Thoracic aorta (tissue), 2 donors: ENCODE measurements around the gene CCR6. TPM values are rescaled to one million over a fixed set of nuclear protein-coding genes. Genes with fewer than 3 reads are reported as not detected.

Experiments used
- ATAC-seq: fragments of 150-250 bp; one replicate; pipeline ENCODE4 v1.8.0; 2017; ENCODE audit warnings: low read depth; ENCODE audit not compliant: insufficient number of reproducible peaks, low FRiP score
- DNase-seq: peaks from one replicate; pipeline ENCODE4 v3.0.0-alpha.2; 2020; ENCODE audit warnings: low spot score
- H3K27ac ChIP-seq, 2 donors: fragments of 200-600 bp; sonication (generic); 1 replicate in 1 of 2; 2 replicates in 1 of 2; pipeline ENCODE4 v1.5.1; 2016; ENCODE audit warnings: mild to moderate bottlenecking in 2 of 2, moderate library complexity in 2 of 2
- H3K27me3 ChIP-seq: fragments of 200-600 bp; sonication (generic); replicated peaks from 2 replicates; pipeline ENCODE4 v1.6.0; 2016; ENCODE audit warnings: mild to moderate bottlenecking; ENCODE audit not compliant: insufficient read depth
- H3K36me3 ChIP-seq: fragments of 200-600 bp; sonication (generic); one replicate; pipeline ENCODE4 v1.5.1; 2016
- H3K4me1 ChIP-seq, 2 donors: fragments of 200-600 bp; sonication (generic); 1 replicate in 1 of 2; 2 replicates in 1 of 2; pipeline versions ENCODE4 v1.5.1 to v1.6.0; 2016; ENCODE audit warnings: low read depth in 2 of 2, mild to moderate bottlenecking in 1 of 2; ENCODE audit not compliant: control insufficient read depth in 1 of 2
- H3K4me3 ChIP-seq: fragments of 200-600 bp; sonication (generic); 2 replicates; pipeline ENCODE4 v1.5.1; 2016; ENCODE audit warnings: mild to moderate bottlenecking
- H3K9me3 ChIP-seq: fragments of 200-600 bp; sonication (generic); 2 replicates; pipeline ENCODE4 v1.5.1; 2016
- CTCF ChIP-seq: fragments of 200-600 bp; sonication (generic); IDR thresholded peaks from one replicate; pipeline ENCODE4 v1.5.1; 2019; ENCODE audit warnings: antibody characterized with exemption
- total RNA-seq, 2 donors: library from RNA; depleted of rRNA; stranded (reverse); fragments of >200 nt; gene quantifications; one replicate each; pipeline versions ENCODE4 v1.1.0 to v1.2.3, GENCODE V29; 2016

CCR6 gene
- total RNA-seq, 2 donors from 2014 or later: not detected

DNA sequence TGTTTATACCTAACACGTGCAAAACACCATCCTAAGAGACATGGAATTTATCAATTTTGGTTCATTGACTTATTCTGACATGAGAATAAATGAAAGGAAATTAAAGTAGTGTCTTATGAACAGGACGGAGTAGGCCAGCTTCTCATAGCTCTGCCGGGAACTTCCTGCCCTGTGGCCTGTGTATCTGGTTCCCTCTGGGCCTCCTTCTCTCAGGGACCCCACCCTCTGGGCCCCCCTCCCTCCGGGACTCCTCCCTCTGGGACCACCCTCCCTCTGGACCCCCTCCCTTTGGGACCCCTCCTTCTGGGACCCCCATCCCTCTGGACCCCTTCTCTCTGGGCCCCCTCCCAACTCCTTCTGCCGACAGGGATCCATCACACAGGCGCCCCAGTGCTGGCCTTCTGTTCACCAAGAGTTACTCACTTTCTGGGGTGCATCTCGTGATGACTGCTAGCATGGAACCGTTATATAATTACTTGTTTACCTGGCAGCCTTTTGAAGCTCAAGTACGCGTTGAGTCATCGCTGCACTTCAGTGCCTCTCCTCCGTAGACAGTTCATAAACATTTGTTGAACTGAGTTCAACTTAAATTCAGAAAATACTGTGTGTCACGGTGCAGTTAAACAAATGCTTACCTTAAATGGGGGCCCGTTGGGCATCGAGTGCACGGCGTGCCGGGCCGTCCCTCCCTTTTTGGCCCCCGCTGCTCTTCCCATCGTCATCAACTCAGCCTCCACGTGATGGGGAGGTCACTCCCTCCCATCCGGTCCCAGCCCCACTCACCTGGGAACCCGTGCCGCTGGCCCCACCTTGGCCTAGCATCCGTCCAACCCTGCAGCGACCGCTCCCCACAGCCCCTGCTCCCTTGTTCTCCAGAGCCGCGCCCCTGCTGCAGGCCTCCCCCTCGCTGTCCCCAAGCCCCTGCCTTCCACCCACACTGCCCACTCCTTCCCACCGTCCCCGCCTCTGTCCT, 8.1 kb downstream of the CCR6 start:
- no peaks in the 10 kb centered on the region for H3K9me3 ChIP-seq
- no peak for ATAC-seq

GRCh38 chr6:167134448-167135328, 11.8 kb downstream of the CCR6 start:
- no peaks in the 10 kb centered on the region for H3K9me3 ChIP-seq
- no peak overlapping the region for H3K27ac ChIP-seq
- TF ChIP-seq CTCF: no peak
- DNase-seq (no peak), ATAC-seq (no peak)
- H3K4me1 ChIP-seq: no peaks in the 10 kb centered on the region
- H3K27me3 ChIP-seq: no peaks in the 10 kb centered on the region
- no peak overlapping the region for H3K4me3 ChIP-seq
- no peaks in the 10 kb centered on the region for H3K36me3 ChIP-seq

More for the DNA sequence above, 8.1 kb downstream of the CCR6 start:
- no peaks in the 10 kb centered on the region for H3K36me3 ChIP-seq
- H3K4me3 ChIP-seq: no peak overlapping the region
- DNase-seq: no peak
- no peaks in the 10 kb centered on the region for H3K4me1 ChIP-seq
- no peak overlapping the region for H3K27ac ChIP-seq
- H3K27me3 ChIP-seq: no peaks in the 10 kb centered on the region
- no peak for TF ChIP-seq CTCF

- no peak for DNase-seq
- H3K9me3 ChIP-seq: no peaks in the 10 kb centered on the region
- ATAC-seq: no peak
- no peak for TF ChIP-seq CTCF
- no peak overlapping the region for H3K27ac ChIP-seq
- H3K4me3 ChIP-seq: no peak overlapping the region
- no peaks in the 10 kb centered on the region for H3K4me1 ChIP-seq
- no peaks in the 10 kb centered on the region for H3K27me3 ChIP-seq
- no peaks in the 10 kb centered on the region for H3K36me3 ChIP-seq
Measured at GRCh38 chr6:167136376-167136775, 13.5 kb downstream of the CCR6 start.

DNA sequence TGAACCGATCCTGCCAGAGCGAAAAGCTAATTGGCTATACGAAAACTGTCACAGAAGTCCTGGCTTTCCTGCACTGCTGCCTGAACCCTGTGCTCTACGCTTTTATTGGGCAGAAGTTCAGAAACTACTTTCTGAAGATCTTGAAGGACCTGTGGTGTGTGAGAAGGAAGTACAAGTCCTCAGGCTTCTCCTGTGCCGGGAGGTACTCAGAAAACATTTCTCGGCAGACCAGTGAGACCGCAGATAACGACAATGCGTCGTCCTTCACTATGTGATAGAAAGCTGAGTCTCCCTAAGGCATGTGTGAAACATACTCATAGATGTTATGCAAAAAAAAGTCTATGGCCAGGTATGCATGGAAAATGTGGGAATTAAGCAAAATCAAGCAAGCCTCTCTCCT, 14.2 kb downstream of the CCR6 start:
- Histone ChIP-seq H3K27ac (no peak overlapping the region), H3K9me3 (no peaks in the 10 kb centered on the region), H3K4me3 (no peak overlapping the region), H3K27me3 (no peaks in the 10 kb centered on the region), H3K36me3 (no peaks in the 10 kb centered on the region), H3K4me1 (no peaks in the 10 kb centered on the region)
- no peak for TF ChIP-seq CTCF
- DNase-seq: no peak
- no peak for ATAC-seq

GRCh38 chr6:167137881-167138280, 15.0 kb downstream of the CCR6 start:
- Histone ChIP-seq H3K4me1 (no peaks in the 10 kb centered on the region), H3K9me3 (no peaks in the 10 kb centered on the region), H3K36me3 (no peaks in the 10 kb centered on the region), H3K4me3 (no peak overlapping the region), H3K27me3 (no peaks in the 10 kb centered on the region), H3K27ac (no peak overlapping the region)
- TF ChIP-seq CTCF: no peak
- ATAC-seq (no peak), DNase-seq (no peak)
